Smooth muscle cell (in vitro differentiated cells): Measurements from ENCODE around the gene CD209. TPM values are rescaled to one million over a fixed set of nuclear protein-coding genes. Genes with fewer than 3 reads are reported as not detected.
"Not testable (repeated sequence)": the region's sequence is repeated elsewhere in the genome, so short reads cannot be mapped to it uniquely, and the experiment has no call there.

Experiments
- DNase-seq: peaks from one replicate; lab custom pipeline; 2025; ENCODE audit not compliant: unreplicated experiment; lab: John Stamatoyannopoulos, UW
- H2AFZ ChIP-seq: fragments of 200-600 bp; sonication (generic); 2 replicates; pipeline ENCODE4 v1.6.0; 2016; ENCODE audit warnings: antibody characterized with exemption, low read depth, mild to moderate bottlenecking
- H3F3A ChIP-seq: fragments of 200-600 bp; sonication (generic); 2 replicates; pipeline ENCODE4 v1.6.0; 2017; ENCODE audit warnings: antibody characterized with exemption, low read depth
- H3K27ac ChIP-seq: fragments of 200-600 bp; sonication (generic); 2 replicates; pipeline ENCODE4 v1.5.1; 2016; ENCODE audit warnings: low read depth, mild to moderate bottlenecking
- H3K27me3 ChIP-seq: fragments of 200-600 bp; sonication (generic); 2 replicates; pipeline ENCODE4 v1.6.1; 2016; ENCODE audit warnings: low read depth, mild to moderate bottlenecking
- H3K36me3 ChIP-seq: fragments of 200-600 bp; sonication (generic); 2 replicates; pipeline ENCODE4 v1.5.1; 2016; ENCODE audit warnings: low read depth
- H3K4me1 ChIP-seq: fragments of 200-600 bp; sonication (generic); 2 replicates; pipeline ENCODE4 v1.5.1; 2016; ENCODE audit warnings: low read depth
- H3K4me2 ChIP-seq: fragments of 200-600 bp; sonication (generic); 2 replicates; pipeline ENCODE4 v1.6.0; 2016; ENCODE audit warnings: mild to moderate bottlenecking
- H3K4me3 ChIP-seq: fragments of 200-600 bp; sonication (generic); 2 replicates; pipeline ENCODE4 v1.5.1; 2016; ENCODE audit warnings: mild to moderate bottlenecking
- H3K79me2 ChIP-seq: fragments of 200-600 bp; sonication (generic); 2 replicates; pipeline ENCODE4 v1.6.0; 2016; ENCODE audit warnings: low read depth, mild to moderate bottlenecking
- H3K9ac ChIP-seq: fragments of 200-600 bp; sonication (generic); 2 replicates; pipeline ENCODE4 v1.6.0; 2016; ENCODE audit warnings: low read depth
- H3K9me3 ChIP-seq: fragments of 200-600 bp; sonication (generic); replicated peaks from 2 replicates; pipeline ENCODE4 v1.5.1; 2016; ENCODE audit warnings: low read depth
- H4K20me1 ChIP-seq: fragments of 200-600 bp; sonication (generic); 2 replicates; pipeline ENCODE4 v1.6.0; 2016; ENCODE audit warnings: low read depth
- CTCF ChIP-seq: fragments of 200-600 bp; sonication (generic); IDR thresholded peaks from 2 replicates; pipeline ENCODE4 v1.5.1; 2017; ENCODE audit warnings: borderline replicate concordance, mild to moderate bottlenecking, antibody characterized with exemption; ENCODE audit not compliant: insufficient read depth, poor library complexity, severe bottlenecking
- WGBS: methylation state at CpG from one replicate; pipeline ENCODE4 v1.1.7; 2016; ENCODE audit warnings: low lambda C conversion rate; 5-methylcytosine and 5-hydroxymethylcytosine counted together
- polyA plus RNA-seq: library from polyadenylated mRNA; unstranded; fragments of >200 nt; fragmentation: Nextera tagmentation; extraction: Ambion mirVana; gene quantifications from 2 replicates; pipeline ENCODE4 v1.2.1, GENCODE V29; 2016
- total RNA-seq: library from RNA; depleted of rRNA; stranded (reverse); fragments of >200 nt; gene quantifications from 2 replicates; pipeline ENCODE4 v1.2.3, GENCODE V29; 2014

CD209 gene
- total RNA-seq (not detected in 2 replicates), polyA plus RNA-seq (not detected in 2 replicates)

GRCh38 chr19:7746903-7747884, at the start of gene CD209:
TSS of gene CD209 (minus strand) at chr19:7747534. CDS start at chr19:7747511, 23 bp downstream.
- H3K27ac ChIP-seq, result no peak within 1 kb of the TSS
- H3K4me2 ChIP-seq, result no peak within 1 kb of the TSS
- H2AFZ ChIP-seq, result no peak within 1 kb of the TSS
- 88% methylated on average over 7 of the region's 7 CpGs for WGBS
- H3K79me2 ChIP-seq, result no peaks in the 10 kb centered on the region
- H3K9me3 ChIP-seq, result no peaks in the 10 kb centered on the region
- no peak within 1 kb of the TSS for H3K9ac ChIP-seq
- TF ChIP-seq CTCF, result no peak
- peaks cover 14% of the 10 kb centered on the region for H3K27me3 ChIP-seq
- H4K20me1 ChIP-seq, result no peaks in the 10 kb centered on the region
- no peak for DNase-seq
- H3K36me3 ChIP-seq, result no peaks in the 10 kb centered on the region
- H3K4me3 ChIP-seq, result no peak within 1 kb of the TSS
- no peaks in the 10 kb centered on the region for H3K4me1 ChIP-seq
- no peaks in the 10 kb centered on the region for H3F3A ChIP-seq

- no peaks in the 10 kb centered on the region for H3K9me3 ChIP-seq
- no peak overlapping the region for H3K4me3 ChIP-seq
- H4K20me1 ChIP-seq, result no peaks in the 10 kb centered on the region
- H3K27me3 ChIP-seq, result no peaks in the 10 kb centered on the region
- DNase-seq, result no peak
- no peak overlapping the region for H2AFZ ChIP-seq
- 57% methylated on average over 8 of the region's 8 CpGs for WGBS
- TF ChIP-seq CTCF, result no peak
- H3K36me3 ChIP-seq, result no peaks in the 10 kb centered on the region
- H3K9ac ChIP-seq, result no peak overlapping the region
- H3F3A ChIP-seq, result no peaks in the 10 kb centered on the region
- H3K4me1 ChIP-seq, result peaks cover 5% of the 10 kb centered on the region
- H3K4me2 ChIP-seq, result no peak overlapping the region
- H3K79me2 ChIP-seq, result no peaks in the 10 kb centered on the region
- no peak overlapping the region for H3K27ac ChIP-seq
These were observed 48.3 kb upstream of the CD209 start for GRCh38 chr19:7795555-7796161.

- Histone ChIP-seq H3K9me3 (no peaks in the 10 kb centered on the region), H3K79me2 (no peaks in the 10 kb centered on the region), H4K20me1 (no peaks in the 10 kb centered on the region), H3K27me3 (peaks cover 13% of the 10 kb centered on the region), H3K4me1 (no peaks in the 10 kb centered on the region), H3K9ac (no peak overlapping the region), H3K4me3 (no peak overlapping the region), H2AFZ (no peak overlapping the region), H3F3A (no peaks in the 10 kb centered on the region), H3K27ac (no peak overlapping the region), H3K4me2 (no peak overlapping the region), H3K36me3 (no peaks in the 10 kb centered on the region)
- no peak for DNase-seq
- TF ChIP-seq CTCF, result no peak
- 88% methylated on average over 3 of the region's 3 CpGs for WGBS
These were observed 46.2 kb upstream of the CD209 start for GRCh38 chr19:7793493-7793892.

DNA sequence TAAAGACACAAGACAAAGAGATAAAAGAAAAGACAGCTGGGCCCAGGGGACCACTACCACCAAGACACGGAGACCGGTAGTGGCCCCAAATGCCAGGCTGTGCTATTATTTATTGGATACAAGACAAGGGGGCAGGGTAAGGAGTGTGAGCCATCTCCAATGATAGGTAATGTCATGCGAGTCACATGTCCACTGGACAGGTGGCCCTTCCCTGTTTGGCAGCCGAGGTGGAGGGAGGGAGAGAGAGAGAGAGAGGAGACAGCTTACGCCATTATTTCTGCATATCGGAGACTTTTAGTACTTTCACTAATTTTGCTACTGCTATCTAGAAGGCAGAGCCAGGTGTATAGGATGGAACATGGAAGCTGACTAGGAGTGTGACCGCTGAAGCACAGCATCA, 45.4 kb upstream of the CD209 start:
- not testable (repeated sequence) for H3K4me2 ChIP-seq, H3K36me3 ChIP-seq, H3K4me3 ChIP-seq, H2AFZ ChIP-seq, H3K4me1 ChIP-seq, DNase-seq, H3F3A ChIP-seq, H3K79me2 ChIP-seq, H3K27ac ChIP-seq, H3K9ac ChIP-seq, H4K20me1 ChIP-seq, H3K9me3 ChIP-seq
- peaks cover 21% of the 10 kb centered on the region for H3K27me3 ChIP-seq
- WGBS, result 72% methylated on average over 7 of the region's 7 CpGs
